ENCODE data around the gene DNAAF2.
"Not testable (repeated sequence)": the region's sequence is repeated elsewhere in the genome, so short reads cannot be mapped to it uniquely, and the experiment has no call there.

Gene DNAAF2

DNA sequence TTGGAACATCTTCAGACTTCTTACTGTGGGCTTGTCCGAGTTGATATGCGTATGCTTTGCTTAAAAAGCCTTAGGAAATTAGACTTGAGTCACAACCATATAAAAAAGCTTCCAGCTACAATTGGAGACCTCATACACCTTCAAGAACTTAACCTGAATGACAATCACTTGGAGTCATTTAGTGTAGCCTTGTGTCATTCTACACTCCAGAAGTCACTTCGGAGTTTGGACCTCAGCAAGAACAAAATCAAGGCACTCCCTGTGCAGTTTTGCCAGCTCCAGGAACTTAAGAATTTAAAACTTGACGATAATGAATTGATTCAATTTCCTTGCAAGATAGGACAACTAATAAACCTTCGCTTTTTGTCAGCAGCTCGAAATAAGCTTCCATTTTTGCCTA is 27.5 kb downstream of the DNAAF2 start:
- H3K9ac ChIP-seq (ENCODE audit: low read depth in 1 of 2, low read length in 2 of 2): no peak overlapping the region
- H3K36me3 ChIP-seq (ENCODE audit: control insufficient read depth in 2 of 2, insufficient read depth in 2 of 2, low read length in 2 of 2): peaks cover 9 to 15% of the 10 kb centered on the region in 2 donors
- no peak overlapping the region for H3K4me3 ChIP-seq (ENCODE audit: low read length in 2 of 2)
- no peaks in the 10 kb centered on the region for H3K27me3 ChIP-seq (ENCODE audit: control insufficient read depth in 2 of 2, insufficient read depth in 2 of 2, low read length in 2 of 2)
- H3K9me3 ChIP-seq (ENCODE audit: control insufficient read depth in 2 of 2, low read length in 2 of 2): no peaks in the 10 kb centered on the region
- H3K27ac ChIP-seq (ENCODE audit: low read depth in 2 of 2, low read length in 2 of 2): no peak overlapping the region
- no peaks in the 10 kb centered on the region for H3K4me1 ChIP-seq (ENCODE audit: control insufficient read depth in 2 of 2, insufficient read depth in 2 of 2, low read length in 2 of 2)

DNA sequence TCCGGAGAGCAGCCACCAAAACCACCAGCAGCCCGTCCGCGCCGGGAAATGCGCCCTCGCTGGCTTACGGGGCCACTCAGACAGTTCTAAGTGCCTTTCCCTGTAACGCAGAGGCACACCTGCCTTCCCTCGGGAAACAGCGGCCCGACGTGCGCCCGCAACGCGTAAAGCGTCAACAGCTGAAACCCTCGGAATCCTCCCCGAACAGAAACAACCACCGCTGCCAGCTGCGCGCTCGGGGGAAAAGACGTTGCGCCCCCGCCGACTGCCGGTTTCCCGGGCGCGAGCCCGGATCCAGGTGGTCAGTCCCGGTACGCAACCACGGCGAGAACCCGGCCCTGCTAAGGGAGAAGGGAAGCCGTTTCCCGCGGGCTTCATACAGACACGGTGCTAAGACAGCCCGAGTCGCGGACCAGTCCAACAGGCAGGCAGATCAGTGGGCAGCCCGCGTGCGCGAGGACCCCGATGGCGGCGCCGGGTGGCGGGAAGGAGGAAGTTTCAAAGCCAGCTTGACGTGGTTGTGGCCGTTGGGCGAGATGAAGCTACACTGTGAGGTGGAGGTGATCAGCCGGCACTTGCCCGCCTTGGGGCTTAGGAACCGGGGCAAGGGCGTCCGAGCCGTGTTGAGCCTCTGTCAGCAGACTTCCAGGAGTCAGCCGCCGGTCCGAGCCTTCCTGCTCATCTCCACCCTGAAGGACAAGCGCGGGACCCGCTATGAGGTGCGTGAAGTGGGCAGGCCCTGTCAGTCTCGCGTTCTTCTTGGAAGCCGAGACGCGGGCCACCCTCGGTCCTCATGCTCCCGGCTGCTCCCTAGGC is 36.4 kb downstream of the DNAAF2 start, which contains the start of gene LRR1:
Gene LRR1 (plus strand): TSS at position 456 of the 816 bp plus-strand sequence. CDS start 81 bp downstream, at position 537.
- H3K4me1 ChIP-seq (ENCODE audit: control insufficient read depth in 2 of 2, insufficient read depth in 2 of 2, low read length in 2 of 2): peaks cover 4 to 14% of the 10 kb centered on the region in 2 donors
- H3K9me3 ChIP-seq (ENCODE audit: control insufficient read depth in 2 of 2, low read length in 2 of 2): no peaks in the 10 kb centered on the region
- peak within 1 kb of the TSS; percentile 99 for H3K9ac ChIP-seq (ENCODE audit: low read depth in 1 of 2, low read length in 2 of 2)
- H3K27ac ChIP-seq (ENCODE audit: low read depth in 2 of 2, low read length in 2 of 2): peak within 1 kb of the TSS; percentile 98 to 99
- peaks cover 3 to 5% of the 10 kb centered on the region in 2 donors for H3K36me3 ChIP-seq (ENCODE audit: control insufficient read depth in 2 of 2, insufficient read depth in 2 of 2, low read length in 2 of 2)
- H3K4me3 ChIP-seq (ENCODE audit: low read length in 2 of 2): peak within 1 kb of the TSS; percentile 97 to 99
- no peaks in the 10 kb centered on the region for H3K27me3 ChIP-seq (ENCODE audit: control insufficient read depth in 2 of 2, insufficient read depth in 2 of 2, low read length in 2 of 2)

DNA sequence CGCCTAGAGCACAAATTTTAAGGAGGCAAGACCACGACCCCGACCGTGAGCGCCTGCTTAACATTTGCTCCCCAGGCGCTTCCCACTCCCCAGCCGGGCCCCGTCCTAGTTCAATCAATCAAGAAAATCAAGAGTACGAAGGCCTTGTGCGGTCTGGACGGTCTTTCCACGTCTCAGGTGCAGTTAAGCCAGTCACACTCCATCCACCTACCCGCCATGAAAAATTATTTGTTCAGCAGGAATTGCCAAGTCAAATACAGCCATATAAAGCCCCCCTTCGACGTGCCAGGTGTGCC is 36.9 kb downstream of the DNAAF2 start:
- Histone ChIP-seq H3K4me3 (ENCODE audit: low read length in 2 of 2) (peak overlapping the region; percentile 97 to 99), H3K9ac (ENCODE audit: low read depth in 1 of 2, low read length in 2 of 2) (peak overlapping the region; percentile 99), H3K9me3 (ENCODE audit: control insufficient read depth in 2 of 2, low read length in 2 of 2) (no peaks in the 10 kb centered on the region), H3K36me3 (ENCODE audit: control insufficient read depth in 2 of 2, insufficient read depth in 2 of 2, low read length in 2 of 2) (peaks cover 2% of the 10 kb centered on the region in 2 donors), H3K27me3 (ENCODE audit: control insufficient read depth in 2 of 2, insufficient read depth in 2 of 2, low read length in 2 of 2) (no peaks in the 10 kb centered on the region), H3K4me1 (ENCODE audit: control insufficient read depth in 2 of 2, insufficient read depth in 2 of 2, low read length in 2 of 2) (peaks cover 4 to 14% of the 10 kb centered on the region in 2 donors), H3K27ac (ENCODE audit: low read depth in 2 of 2, low read length in 2 of 2) (peak overlapping the region; percentile 98 to 99)

DNA sequence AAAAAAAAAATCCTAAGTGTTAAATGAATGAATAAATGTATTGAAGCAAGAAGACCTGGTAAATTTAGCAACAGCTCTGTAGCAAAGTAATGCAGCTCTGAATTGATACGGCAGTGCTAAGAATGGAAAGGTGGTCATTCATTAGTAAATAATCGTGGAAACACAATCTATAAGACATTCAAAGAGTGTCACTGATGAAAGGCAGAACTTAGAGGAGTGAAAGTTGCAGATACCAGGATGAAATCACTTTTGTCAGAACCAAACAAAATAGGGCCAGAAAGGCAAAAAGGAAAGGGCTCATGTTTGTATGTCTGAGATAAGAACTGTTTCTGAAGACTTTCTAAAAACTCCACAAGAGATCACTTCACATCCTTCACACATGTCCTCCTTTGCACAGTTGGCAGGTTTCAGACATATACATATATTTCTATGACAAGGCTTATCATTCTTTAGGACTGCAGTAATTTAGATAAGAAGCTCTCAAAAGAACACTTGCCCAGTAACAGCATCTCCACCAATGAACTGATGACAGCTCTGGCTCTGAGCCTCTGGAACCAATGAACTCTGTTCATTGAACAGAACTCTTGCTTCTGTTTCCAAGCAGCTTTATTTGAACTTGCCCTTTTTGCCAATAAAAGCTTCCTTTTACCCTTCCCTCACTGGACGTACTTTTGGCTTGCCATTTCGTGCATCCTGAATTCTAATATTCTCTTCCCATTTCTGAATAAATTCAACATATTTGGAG is 40.5 kb downstream of the DNAAF2 start:
- Histone ChIP-seq H3K4me3 (ENCODE audit: low read length in 2 of 2) (peak overlapping the region; percentile 34 to 51), H3K4me1 (ENCODE audit: control insufficient read depth in 2 of 2, insufficient read depth in 2 of 2, low read length in 2 of 2) (peaks cover 4 to 14% of the 10 kb centered on the region in 2 donors), H3K36me3 (ENCODE audit: control insufficient read depth in 2 of 2, insufficient read depth in 2 of 2, low read length in 2 of 2) (no peaks in the 10 kb centered on the region), H3K9ac (ENCODE audit: low read depth in 1 of 2, low read length in 2 of 2) (peak overlapping the region in 1 of 2 donors; percentile 50), H3K27ac (ENCODE audit: low read depth in 2 of 2, low read length in 2 of 2) (peak overlapping the region; percentile 91 to 98), H3K9me3 (ENCODE audit: control insufficient read depth in 2 of 2, low read length in 2 of 2) (no peaks in the 10 kb centered on the region), H3K27me3 (ENCODE audit: control insufficient read depth in 2 of 2, insufficient read depth in 2 of 2, low read length in 2 of 2) (no peaks in the 10 kb centered on the region)

DNA sequence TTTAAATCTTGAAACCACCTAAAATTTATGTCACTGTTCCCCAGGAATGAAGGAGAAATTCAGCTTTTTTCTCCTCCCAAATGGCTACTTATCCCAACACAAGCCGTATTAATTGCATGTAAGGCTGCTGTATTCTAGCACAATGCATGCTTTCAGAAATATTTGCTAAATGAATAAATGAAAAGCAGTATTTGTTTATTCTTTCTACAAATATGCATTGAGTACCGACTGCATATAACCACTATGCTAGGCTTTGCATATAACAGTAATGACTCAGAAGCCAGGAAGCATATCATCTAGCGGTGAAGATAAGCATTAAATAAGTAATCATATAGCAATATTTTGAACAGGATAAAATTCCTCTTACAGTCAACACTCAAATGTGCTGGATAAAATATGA is 42.0 kb downstream of the DNAAF2 start:
- Histone ChIP-seq H3K9ac (ENCODE audit: low read depth in 1 of 2, low read length in 2 of 2) (no peak overlapping the region), H3K4me3 (ENCODE audit: low read length in 2 of 2) (no peak overlapping the region), H3K27me3 (ENCODE audit: control insufficient read depth in 2 of 2, insufficient read depth in 2 of 2, low read length in 2 of 2) (no peaks in the 10 kb centered on the region), H3K36me3 (ENCODE audit: control insufficient read depth in 2 of 2, insufficient read depth in 2 of 2, low read length in 2 of 2) (no peaks in the 10 kb centered on the region), H3K27ac (ENCODE audit: low read depth in 2 of 2, low read length in 2 of 2) (no peak overlapping the region), H3K9me3 (ENCODE audit: control insufficient read depth in 2 of 2, low read length in 2 of 2) (no peaks in the 10 kb centered on the region), H3K4me1 (ENCODE audit: control insufficient read depth in 2 of 2, insufficient read depth in 2 of 2, low read length in 2 of 2) (peaks cover 4 to 14% of the 10 kb centered on the region in 2 donors)

DNA sequence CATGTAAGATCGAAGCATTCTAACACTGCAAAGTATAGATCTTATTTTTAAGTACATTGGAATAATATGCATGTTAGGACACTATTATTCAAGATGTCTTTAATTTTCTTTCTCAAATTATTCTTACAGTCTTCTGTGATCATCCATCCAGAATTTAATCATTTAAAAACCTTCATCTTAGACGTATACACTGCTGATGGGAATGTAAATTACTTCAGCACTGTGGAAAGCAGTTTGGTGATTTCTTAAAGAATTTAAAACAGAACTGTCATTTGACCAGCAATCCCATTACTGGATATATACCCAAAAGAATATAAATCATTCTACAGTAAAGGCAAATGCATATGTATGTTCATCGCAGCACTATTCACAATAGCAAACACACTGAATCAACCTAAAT is 45.7 kb downstream of the DNAAF2 start:
- no peak overlapping the region for H3K27ac ChIP-seq (ENCODE audit: low read depth in 2 of 2, low read length in 2 of 2)
- H3K36me3 ChIP-seq (ENCODE audit: control insufficient read depth in 2 of 2, insufficient read depth in 2 of 2, low read length in 2 of 2): peaks cover 0 to 3% of the 10 kb centered on the region in 2 donors

DNA sequence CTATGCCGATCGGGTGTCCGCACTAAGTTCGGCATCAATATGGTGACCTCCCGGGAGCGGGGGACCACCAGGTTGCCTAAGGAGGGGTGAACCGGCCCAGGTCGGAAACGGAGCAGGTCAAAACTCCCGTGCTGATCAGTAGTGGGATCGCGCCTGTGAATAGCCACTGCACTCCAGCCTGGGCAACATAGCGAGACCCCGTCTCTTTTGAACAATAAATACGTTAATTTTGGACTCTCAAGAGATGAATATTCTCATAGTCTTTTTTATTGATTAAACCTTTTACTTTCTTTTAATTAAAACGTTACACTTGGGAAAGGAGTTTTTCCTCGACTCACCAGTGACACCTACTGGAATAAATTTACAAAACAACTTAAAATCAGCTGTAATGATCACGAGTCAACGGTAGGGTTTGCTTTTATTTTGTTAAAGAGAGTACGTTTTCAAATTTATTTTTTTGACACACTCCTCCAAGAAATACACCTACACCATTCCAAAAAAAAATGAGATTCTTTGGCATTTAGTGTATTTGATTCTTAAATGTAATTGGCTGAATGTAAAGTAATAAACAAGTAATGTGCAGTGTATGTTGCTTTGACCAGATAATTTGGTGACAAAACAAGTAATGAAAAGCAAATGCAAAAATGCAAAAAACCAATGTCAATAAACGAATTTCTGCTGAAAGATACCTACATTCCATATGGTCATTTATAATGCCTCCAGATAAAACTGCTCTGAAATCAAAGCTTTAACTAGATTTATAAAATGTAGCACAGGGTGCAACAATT is 48.2 kb downstream of the DNAAF2 start:
- H3K9ac ChIP-seq (ENCODE audit: low read depth in 1 of 2, low read length in 2 of 2): peak overlapping the region in 1 of 2 donors; percentile 96
- peak overlapping the region; percentile 94 for H3K4me3 ChIP-seq (ENCODE audit: low read length in 2 of 2)
- H3K4me1 ChIP-seq (ENCODE audit: control insufficient read depth in 2 of 2, insufficient read depth in 2 of 2, low read length in 2 of 2): peaks cover 13 to 15% of the 10 kb centered on the region in 2 donors
- H3K9me3 ChIP-seq (ENCODE audit: control insufficient read depth in 2 of 2, low read length in 2 of 2): no peaks in the 10 kb centered on the region
- H3K27me3 ChIP-seq (ENCODE audit: control insufficient read depth in 2 of 2, insufficient read depth in 2 of 2, low read length in 2 of 2): no peaks in the 10 kb centered on the region
- H3K27ac ChIP-seq (ENCODE audit: low read depth in 2 of 2, low read length in 2 of 2): peak overlapping the region; percentile 96 to 97
- peaks cover 11 to 21% of the 10 kb centered on the region in 2 donors for H3K36me3 ChIP-seq (ENCODE audit: control insufficient read depth in 2 of 2, insufficient read depth in 2 of 2, low read length in 2 of 2)

More for the DNA sequence above, 45.7 kb downstream of the DNAAF2 start:
- Histone ChIP-seq H3K9ac (ENCODE audit: low read depth in 1 of 2, low read length in 2 of 2) (no peak overlapping the region), H3K4me3 (ENCODE audit: low read length in 2 of 2) (no peak overlapping the region), H3K4me1 (ENCODE audit: control insufficient read depth in 2 of 2, insufficient read depth in 2 of 2, low read length in 2 of 2) (peaks cover 7 to 10% of the 10 kb centered on the region in 2 donors), H3K9me3 (ENCODE audit: control insufficient read depth in 2 of 2, low read length in 2 of 2) (no peaks in the 10 kb centered on the region), H3K27me3 (ENCODE audit: control insufficient read depth in 2 of 2, insufficient read depth in 2 of 2, low read length in 2 of 2) (no peaks in the 10 kb centered on the region)

DNA sequence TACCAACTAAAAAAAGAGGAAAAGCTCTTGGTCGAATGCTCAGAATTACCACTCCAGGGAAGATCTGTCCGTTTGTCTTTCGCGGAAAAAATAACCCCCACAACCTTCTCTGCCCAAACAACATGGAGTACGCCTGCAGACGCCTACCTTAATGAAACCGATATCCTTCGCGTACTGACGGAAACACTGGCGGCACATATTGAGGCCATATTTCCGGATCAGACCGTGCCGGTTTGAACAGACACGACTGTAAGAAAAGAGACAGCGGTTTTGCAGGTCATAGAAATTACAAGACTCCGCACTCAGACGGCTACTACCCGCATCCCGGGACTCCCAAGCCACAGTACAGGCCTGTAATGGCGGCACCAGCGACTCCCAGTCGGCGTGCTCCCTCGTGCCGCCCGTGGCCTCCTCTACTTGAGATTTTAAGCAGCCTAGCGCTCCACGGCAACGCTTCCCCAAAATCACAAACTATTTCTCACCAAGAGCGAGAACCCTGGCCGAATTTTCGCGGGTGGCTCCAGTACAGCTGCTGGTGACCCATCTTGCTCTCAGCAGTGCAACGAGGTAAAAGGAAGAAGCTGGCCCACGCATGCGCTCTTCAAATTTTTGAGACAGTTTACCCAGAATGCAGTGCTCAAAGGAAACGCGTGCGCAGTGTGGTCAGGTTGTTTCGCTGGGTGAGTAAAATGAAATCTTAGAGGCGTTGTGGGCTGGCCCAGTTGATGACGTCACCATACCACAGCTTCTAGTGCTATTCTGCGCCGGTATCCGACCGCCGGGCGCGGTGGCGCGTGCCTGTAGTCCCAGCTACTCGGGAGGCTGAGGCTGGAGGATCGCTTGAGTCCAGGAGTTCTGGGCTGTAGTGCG is 49.0 kb downstream of the DNAAF2 start, which contains the start of gene RPS29:
Gene RPS29 (minus strand): TSS at position 578 of the 870 bp plus-strand sequence. CDS start 34 bp downstream, at position 544.
- Histone ChIP-seq H3K4me3 (ENCODE audit: low read length in 2 of 2) (peak within 1 kb of the TSS; percentile 94), H3K9ac (ENCODE audit: low read depth in 1 of 2, low read length in 2 of 2) (peak within 1 kb of the TSS; percentile 96 to 100), H3K4me1 (ENCODE audit: control insufficient read depth in 2 of 2, insufficient read depth in 2 of 2, low read length in 2 of 2) (peaks cover 13 to 15% of the 10 kb centered on the region in 2 donors), H3K9me3 (ENCODE audit: control insufficient read depth in 2 of 2, low read length in 2 of 2) (no peaks in the 10 kb centered on the region), H3K27ac (ENCODE audit: low read depth in 2 of 2, low read length in 2 of 2) (peak within 1 kb of the TSS; percentile 96 to 97), H3K27me3 (ENCODE audit: control insufficient read depth in 2 of 2, insufficient read depth in 2 of 2, low read length in 2 of 2) (no peaks in the 10 kb centered on the region), H3K36me3 (ENCODE audit: control insufficient read depth in 2 of 2, insufficient read depth in 2 of 2, low read length in 2 of 2) (peaks cover 11 to 21% of the 10 kb centered on the region in 2 donors)

DNA sequence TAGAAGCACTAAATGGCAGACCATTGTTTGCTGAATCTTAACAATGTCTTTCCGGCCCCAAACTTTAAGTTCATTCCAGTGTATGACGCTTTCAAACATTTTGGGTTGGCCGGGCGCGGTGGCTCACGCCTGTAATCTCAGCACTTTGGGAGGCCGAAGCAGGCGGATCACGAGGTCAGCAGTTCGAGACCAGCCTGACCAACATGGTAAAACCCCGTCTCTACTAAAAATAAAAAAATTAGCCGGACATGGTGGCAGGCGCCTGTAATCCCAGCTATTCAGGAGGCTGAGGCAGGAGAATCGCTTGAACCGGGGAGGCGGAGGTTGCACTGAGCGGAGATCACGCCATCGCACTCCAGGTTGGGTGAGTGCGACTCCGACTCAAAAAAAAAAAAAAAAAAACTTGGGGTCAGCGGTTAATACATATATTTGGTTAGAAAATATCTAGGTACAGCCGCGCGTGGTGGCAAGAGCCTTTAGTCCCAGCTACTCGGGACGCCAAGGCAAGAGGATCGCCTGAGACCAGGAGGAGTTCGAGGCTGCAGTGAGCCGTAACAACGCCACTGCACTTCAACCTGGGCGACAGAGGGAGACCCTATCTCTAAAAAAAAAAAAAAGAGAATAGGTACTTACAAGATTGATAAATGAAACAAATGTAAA is 49.9 kb downstream of the DNAAF2 start:
- H3K9ac ChIP-seq (ENCODE audit: low read depth in 1 of 2, low read length in 2 of 2): peak overlapping the region; percentile 96 to 100
- H3K9me3 ChIP-seq (ENCODE audit: control insufficient read depth in 2 of 2, low read length in 2 of 2); H3K27me3 ChIP-seq (ENCODE audit: control insufficient read depth in 2 of 2, insufficient read depth in 2 of 2, low read length in 2 of 2): not testable (repeated sequence)
- peak overlapping the region; percentile 94 for H3K4me3 ChIP-seq (ENCODE audit: low read length in 2 of 2)
- peaks cover 11 to 21% of the 10 kb centered on the region in 2 donors for H3K36me3 ChIP-seq (ENCODE audit: control insufficient read depth in 2 of 2, insufficient read depth in 2 of 2, low read length in 2 of 2)
- H3K4me1 ChIP-seq (ENCODE audit: control insufficient read depth in 2 of 2, insufficient read depth in 2 of 2, low read length in 2 of 2): peaks cover 13 to 15% of the 10 kb centered on the region in 2 donors
- H3K27ac ChIP-seq (ENCODE audit: low read depth in 2 of 2, low read length in 2 of 2): peak overlapping the region; percentile 96 to 97
